ENCODE data around the gene PARVB. TPM values are rescaled to one million over a fixed set of nuclear protein-coding genes. Genes with fewer than 3 reads are reported as not detected.
"Not testable (repeated sequence)": the region's sequence is repeated elsewhere in the genome, so short reads cannot be mapped to it uniquely, and the experiment has no call there.

PARVB gene
- total and polyA plus RNA-seq, 4 experiments from 2014 or later: 3.4 to 17.0 (median 9.8) TPM

DNA sequence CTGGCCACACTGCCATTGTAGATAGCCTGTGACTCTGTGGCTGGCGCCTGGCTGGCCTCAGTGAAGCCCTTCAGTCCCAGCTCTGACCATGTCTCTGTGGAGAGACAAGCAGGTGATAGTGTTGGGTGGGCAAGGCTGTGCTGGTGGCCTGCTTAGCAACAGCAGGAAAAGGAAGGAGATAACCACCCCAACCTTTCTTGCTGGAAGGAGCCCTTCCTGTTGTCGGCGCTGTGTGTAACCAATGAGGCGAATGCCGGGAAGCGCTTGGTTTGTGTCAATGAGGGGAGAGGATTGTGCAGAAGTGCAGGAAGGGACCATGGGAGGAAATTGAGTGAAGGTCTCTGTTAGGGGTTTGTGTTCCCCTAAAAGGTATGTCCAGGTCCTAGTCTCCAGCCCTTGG lies 27.3 kb downstream of the PARVB start:
- CTCF ChIA-PET (ENCODE audit: partially characterized antibody): no interaction called here
- no peaks in the 10 kb centered on the region for H3K36me3 Mint-ChIP-seq
- no peak overlapping the region for H3K4me3 ChIP-seq (ENCODE audit: low read length in 2 of 2)
- H3K36me3 ChIP-seq (ENCODE audit: insufficient read depth, low read length): no peaks in the 10 kb centered on the region
- intact Hi-C loops (cut with micrococcal nuclease): no loop called here
- no peak for DNase-seq
- no peaks in the 10 kb centered on the region for H3K9me3 Mint-ChIP-seq
- no peak overlapping the region for H3K4me3 Mint-ChIP-seq
- H3K4me1 Mint-ChIP-seq: peaks cover 1 to 22% (median 13%) of the 10 kb centered on the region in 4 donors
- no peak overlapping the region for H3K27ac ChIP-seq (ENCODE audit: low read depth, low read length)
- peak overlapping the region in 1 of 7 donors; percentile 43 for H3K27ac Mint-ChIP-seq
- no peaks in the 10 kb centered on the region for H3K27me3 ChIP-seq (ENCODE audit: insufficient read depth, low read length)
- peaks cover 10% of the 10 kb centered on the region for H3K4me1 ChIP-seq (ENCODE audit: insufficient read depth, low read length)
- POLR2A ChIA-PET (ENCODE audit: partially characterized antibody): no interaction called here
- no peaks in the 10 kb centered on the region for H3K27me3 Mint-ChIP-seq
- H3K9me3 ChIP-seq (ENCODE audit: control insufficient read depth in 1 of 2, low read length in 2 of 2): no peaks in the 10 kb centered on the region

DNA sequence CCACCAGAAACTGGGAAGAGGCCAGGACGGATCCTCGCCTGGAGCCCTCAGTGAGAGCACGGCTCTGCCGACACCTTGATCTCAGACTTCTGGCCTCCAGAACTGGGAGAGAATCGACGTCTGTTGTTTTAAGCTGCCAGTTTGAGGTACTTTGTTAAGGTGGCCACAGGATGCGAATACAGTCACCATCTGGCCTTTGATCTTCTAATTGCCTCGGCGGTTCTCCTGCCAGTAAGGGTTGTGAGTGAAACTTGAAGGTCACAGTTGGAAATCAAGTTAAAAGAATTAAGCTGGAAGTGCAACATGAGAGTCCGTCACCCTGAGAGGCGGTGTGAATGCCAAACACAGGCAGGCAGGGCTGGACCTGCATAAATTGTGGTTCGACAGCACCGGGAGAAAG lies 27.9 kb downstream of the PARVB start:
- Histone ChIP-seq H3K27ac (ENCODE audit: low read depth, low read length) (no peak overlapping the region), H3K4me1 (ENCODE audit: insufficient read depth, low read length) (peaks cover 10% of the 10 kb centered on the region), H3K27me3 (ENCODE audit: insufficient read depth, low read length) (no peaks in the 10 kb centered on the region), H3K4me3 (ENCODE audit: low read length in 2 of 2) (no peak overlapping the region), H3K9me3 (ENCODE audit: control insufficient read depth in 1 of 2, low read length in 2 of 2) (no peaks in the 10 kb centered on the region), H3K36me3 (ENCODE audit: insufficient read depth, low read length) (no peaks in the 10 kb centered on the region)
- intact Hi-C loops (cut with micrococcal nuclease): no loop called here
- H3K4me1 Mint-ChIP-seq: peaks cover 0 to 20% (median 9%) of the 10 kb centered on the region in 4 donors
- CTCF ChIA-PET (ENCODE audit: partially characterized antibody): no interaction called here
- no peak for DNase-seq
- no peaks in the 10 kb centered on the region for H3K36me3 Mint-ChIP-seq
- no peak overlapping the region for H3K27ac Mint-ChIP-seq
- H3K9me3 Mint-ChIP-seq: no peaks in the 10 kb centered on the region
- no peak overlapping the region for H3K4me3 Mint-ChIP-seq
- POLR2A ChIA-PET (ENCODE audit: partially characterized antibody): no interaction called here
- H3K27me3 Mint-ChIP-seq: no peaks in the 10 kb centered on the region

GRCh38 chr22:44055805-44056204 lies 31.7 kb downstream of the PARVB start:
- peaks cover 0 to 6% (median 0%) of the 10 kb centered on the region in 8 donors for H3K9me3 Mint-ChIP-seq
- no peak for DNase-seq
- Histone ChIP-seq H3K36me3 (ENCODE audit: insufficient read depth, low read length) (no peaks in the 10 kb centered on the region), H3K27ac (ENCODE audit: low read depth, low read length) (no peak overlapping the region), H3K4me1 (ENCODE audit: insufficient read depth, low read length) (no peaks in the 10 kb centered on the region), H3K9me3 (ENCODE audit: control insufficient read depth in 1 of 2, low read length in 2 of 2) (no peaks in the 10 kb centered on the region), H3K27me3 (ENCODE audit: insufficient read depth, low read length) (no peaks in the 10 kb centered on the region), H3K4me3 (ENCODE audit: low read length in 2 of 2) (no peak overlapping the region)
- H3K36me3 Mint-ChIP-seq: peaks cover 2 to 5% of the 10 kb centered on the region in 2 donors
- H3K4me3 Mint-ChIP-seq: no peak overlapping the region
- ChIA-PET POLR2A (ENCODE audit: partially characterized antibody) (no interaction called here), CTCF (ENCODE audit: partially characterized antibody) (no interaction called here)
- no peaks in the 10 kb centered on the region for H3K27me3 Mint-ChIP-seq
- H3K27ac Mint-ChIP-seq: peak overlapping the region in 2 of 7 donors; percentile 29 to 52
- H3K4me1 Mint-ChIP-seq: peaks cover 0 to 3% (median 0%) of the 10 kb centered on the region in 4 donors
- intact Hi-C loops (cut with micrococcal nuclease): no loop called here

GRCh38 chr22:44056649-44057048 lies 32.5 kb downstream of the PARVB start:
- H3K4me1 ChIP-seq (ENCODE audit: insufficient read depth, low read length); H3K4me1 Mint-ChIP-seq; H3K9me3 Mint-ChIP-seq; H3K27me3 ChIP-seq (ENCODE audit: insufficient read depth, low read length); H3K36me3 ChIP-seq (ENCODE audit: insufficient read depth, low read length); POLR2A ChIA-PET (ENCODE audit: partially characterized antibody); intact Hi-C loops (cut with micrococcal nuclease); H3K27me3 Mint-ChIP-seq; H3K4me3 ChIP-seq (ENCODE audit: low read length in 2 of 2); H3K27ac ChIP-seq (ENCODE audit: low read depth, low read length); H3K9me3 ChIP-seq (ENCODE audit: control insufficient read depth in 1 of 2, low read length in 2 of 2); H3K4me3 Mint-ChIP-seq; H3K36me3 Mint-ChIP-seq; H3K27ac Mint-ChIP-seq; DNase-seq: not testable (repeated sequence)
- CTCF ChIA-PET (ENCODE audit: partially characterized antibody): interaction anchor here (0.9 to 1.0 kb wide), 3 partner anchors 22 to 63 kb away, joined by 3 read pairs; no protein-coding TSS in a partner anchor

DNA sequence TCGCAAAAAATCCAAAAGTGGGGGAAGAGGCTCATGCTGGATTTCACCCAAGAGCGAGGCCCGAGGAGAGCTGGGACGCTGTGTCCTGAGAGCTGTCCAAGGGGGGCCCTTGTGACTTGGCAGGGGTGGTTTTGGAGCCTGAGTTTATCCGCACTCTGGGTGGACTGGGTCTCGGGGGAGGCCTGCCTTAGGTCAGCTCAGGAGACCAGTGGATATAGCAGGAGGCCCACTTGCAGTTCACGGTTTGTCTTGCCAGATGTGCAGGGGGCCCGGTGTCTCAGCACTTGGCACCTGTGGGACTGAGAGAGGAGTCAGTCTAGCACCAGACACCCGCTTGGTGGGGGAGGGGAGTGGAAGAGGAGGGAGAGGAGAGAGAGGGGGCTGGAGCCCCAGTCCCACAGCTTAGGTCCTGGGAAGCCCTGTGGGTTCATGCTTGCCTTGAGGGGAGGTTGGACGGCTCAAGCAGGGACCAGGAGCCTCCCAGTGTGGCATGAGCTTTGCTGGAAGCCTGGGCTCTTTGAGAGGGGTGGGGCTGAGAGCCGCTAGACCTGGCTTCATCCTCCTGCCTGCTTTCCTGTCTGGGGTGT lies 33.4 kb downstream of the PARVB start:
- H3K27ac Mint-ChIP-seq: no peak overlapping the region
- POLR2A ChIA-PET (ENCODE audit: partially characterized antibody): no interaction called here

DNA sequence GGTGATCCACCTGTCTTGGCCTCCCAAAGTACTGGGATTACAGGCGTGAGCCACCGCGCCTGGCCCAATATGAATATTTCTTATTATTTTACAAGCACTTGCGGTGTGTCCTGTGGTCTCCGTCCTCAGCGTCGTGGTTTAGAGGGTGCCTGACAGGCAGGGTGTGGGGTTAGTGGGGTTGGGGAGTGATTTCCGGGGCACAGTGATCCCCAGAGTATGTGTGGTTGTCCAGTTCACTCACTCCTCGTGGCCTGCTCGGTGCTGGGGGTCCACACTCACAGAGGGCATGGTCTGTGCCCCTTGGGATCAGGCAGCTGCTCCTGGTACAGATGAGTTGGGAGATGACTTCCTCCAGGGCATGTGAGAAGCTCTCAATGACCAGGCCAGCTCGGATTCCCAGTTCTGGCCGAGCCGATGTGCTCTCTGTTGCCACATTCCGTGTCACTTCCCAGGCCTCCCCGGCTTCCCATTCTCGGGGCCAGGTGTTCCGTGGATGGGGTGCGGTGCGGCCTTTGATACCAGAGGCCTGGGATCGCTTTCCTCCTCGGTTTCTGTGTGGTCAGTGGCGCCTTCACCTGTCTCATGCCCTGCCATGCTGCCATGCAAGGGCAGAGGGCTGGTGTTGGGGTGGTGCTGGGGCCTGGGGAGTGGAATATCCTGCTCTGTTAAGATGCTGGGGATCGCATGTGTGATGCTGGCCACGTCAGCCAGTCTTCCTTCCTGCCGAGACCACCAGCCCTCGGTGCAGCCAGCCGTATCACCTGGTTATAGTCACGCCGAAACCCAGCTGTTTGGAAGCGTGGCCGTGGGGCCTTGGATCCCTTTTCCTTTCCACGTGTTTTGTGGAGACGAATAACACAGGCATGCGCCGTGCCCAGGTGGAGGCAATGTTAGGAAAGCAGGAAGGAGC lies 39.6 kb downstream of the PARVB start:
- H3K4me1 ChIP-seq (ENCODE audit: insufficient read depth, low read length): no peaks in the 10 kb centered on the region
- H3K4me3 Mint-ChIP-seq: no peak overlapping the region
- CTCF ChIA-PET (ENCODE audit: partially characterized antibody): interaction anchor here (1.4 kb wide), 1 partner anchor 70 kb away, joined by 5 read pairs; no protein-coding TSS in a partner anchor

More for the DNA sequence above, 33.4 kb downstream of the PARVB start:
- no peak overlapping the region for H3K4me3 ChIP-seq (ENCODE audit: low read length in 2 of 2)
- Mint-ChIP-seq H3K9me3 (peaks cover 0 to 6% (median 0%) of the 10 kb centered on the region in 8 donors), H3K36me3 (peaks cover 2 to 5% of the 10 kb centered on the region in 2 donors), H3K4me3 (no peak overlapping the region), H3K4me1 (no peaks in the 10 kb centered on the region), H3K27me3 (no peaks in the 10 kb centered on the region)
- intact Hi-C loops (cut with micrococcal nuclease): no loop called here
- DNase-seq: no peak
- CTCF ChIA-PET (ENCODE audit: partially characterized antibody): interaction anchor here (0.9 to 1.4 kb wide), 4 partner anchors 21 to 64 kb away, joined by 3 read pairs; no protein-coding TSS in a partner anchor
- H3K9me3 ChIP-seq (ENCODE audit: control insufficient read depth in 1 of 2, low read length in 2 of 2): no peaks in the 10 kb centered on the region
- H3K4me1 ChIP-seq (ENCODE audit: insufficient read depth, low read length): no peaks in the 10 kb centered on the region
- no peaks in the 10 kb centered on the region for H3K36me3 ChIP-seq (ENCODE audit: insufficient read depth, low read length)
- H3K27me3 ChIP-seq (ENCODE audit: insufficient read depth, low read length): no peaks in the 10 kb centered on the region
- no peak overlapping the region for H3K27ac ChIP-seq (ENCODE audit: low read depth, low read length)

DNA sequence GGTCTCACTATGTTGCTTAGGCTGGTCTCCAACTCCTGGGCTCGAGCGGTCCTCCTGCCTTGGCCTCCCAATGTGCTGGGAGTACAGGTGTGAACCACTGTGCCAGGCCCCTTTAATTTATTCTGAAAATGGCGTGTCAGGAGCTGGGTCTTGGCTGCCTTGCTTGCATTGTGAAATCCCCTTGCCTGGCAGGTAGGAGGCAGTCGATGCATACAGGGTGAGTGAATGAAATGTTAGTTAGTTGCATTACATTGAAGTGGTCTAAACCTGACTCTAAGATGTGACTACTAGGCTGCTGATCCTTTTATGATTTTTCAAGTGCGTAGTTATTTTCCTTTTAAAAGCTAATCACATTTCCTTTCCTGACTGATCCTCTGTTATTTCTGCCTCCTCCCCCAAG lies 42.9 kb downstream of the PARVB start:
- Mint-ChIP-seq H3K4me3 (no peak overlapping the region), H3K9me3 (no peaks in the 10 kb centered on the region), H3K27me3 (no peaks in the 10 kb centered on the region), H3K4me1 (peaks cover 1 to 14% (median 8%) of the 10 kb centered on the region in 4 donors), H3K36me3 (no peaks in the 10 kb centered on the region), H3K27ac (no peak overlapping the region)
- no peak for DNase-seq
- intact Hi-C loops (cut with micrococcal nuclease): no loop called here
- ChIA-PET CTCF (ENCODE audit: partially characterized antibody) (interaction anchor here (2.2 kb wide), 1 partner anchor 14 kb away, joined by 7 read pairs; no protein-coding TSS in a partner anchor), POLR2A (ENCODE audit: partially characterized antibody) (no interaction called here)
- Histone ChIP-seq H3K27ac (ENCODE audit: low read depth, low read length) (no peak overlapping the region), H3K4me1 (ENCODE audit: insufficient read depth, low read length) (no peaks in the 10 kb centered on the region), H3K36me3 (ENCODE audit: insufficient read depth, low read length) (no peaks in the 10 kb centered on the region), H3K27me3 (ENCODE audit: insufficient read depth, low read length) (no peaks in the 10 kb centered on the region), H3K4me3 (ENCODE audit: low read length in 2 of 2) (no peak overlapping the region), H3K9me3 (ENCODE audit: control insufficient read depth in 1 of 2, low read length in 2 of 2) (no peaks in the 10 kb centered on the region)

More for the DNA sequence above, 39.6 kb downstream of the PARVB start:
- Mint-ChIP-seq H3K36me3 (peaks cover 2 to 5% of the 10 kb centered on the region in 2 donors), H3K27me3 (no peaks in the 10 kb centered on the region), H3K9me3 (peaks cover 0 to 6% (median 0%) of the 10 kb centered on the region in 8 donors), H3K4me1 (peaks cover 1 to 9% (median 4%) of the 10 kb centered on the region in 4 donors), H3K27ac (no peak overlapping the region)
- H3K9me3 ChIP-seq (ENCODE audit: control insufficient read depth in 1 of 2, low read length in 2 of 2): no peaks in the 10 kb centered on the region
- POLR2A ChIA-PET (ENCODE audit: partially characterized antibody): interaction anchor here (0.7 kb wide), 1 partner anchor 86 kb away, joined by 3 read pairs; no protein-coding TSS in a partner anchor
- H3K27me3 ChIP-seq (ENCODE audit: insufficient read depth, low read length): no peaks in the 10 kb centered on the region
- intact Hi-C loops (cut with micrococcal nuclease): no loop called here
- H3K27ac ChIP-seq (ENCODE audit: low read depth, low read length): no peak overlapping the region
- H3K36me3 ChIP-seq (ENCODE audit: insufficient read depth, low read length): no peaks in the 10 kb centered on the region
- H3K4me3 ChIP-seq (ENCODE audit: low read length in 2 of 2): no peak overlapping the region
- DNase-seq: no peak

Measured in CD4-positive, alpha-beta memory T cell (primary cell).